ENCODE results near the gene RABGAP1L. TPM values are rescaled to one million over a fixed set of nuclear protein-coding genes. Genes with fewer than 3 reads are reported as not detected.

Gene RABGAP1L
- total and polyA plus RNA-seq, 2 of the 8 experiments (the other 6 are each of a cell fraction or from before 2014, with no cell fraction given), result 33.3 to 156 TPM

- Histone ChIP-seq H3K56ac (replicated peaks; ENCODE audit: insufficient read length, low read depth, low read length) (no peak overlapping the region), H4K8ac (ENCODE audit: extremely low read depth, insufficient read depth, low read length) (no peak overlapping the region), H3K14ac (ENCODE audit: insufficient read length) (no peak overlapping the region), H3K79me2 (ENCODE audit: control insufficient read depth in 1 of 2, insufficient read depth in 2 of 2, low read length in 2 of 2) (no peaks in the 10 kb centered on the region), H3K4me1 (replicated peaks in 1 of 4; ENCODE audit: control insufficient read depth in 3 of 4, insufficient read depth in 4 of 4, low read length in 3 of 4) (peaks cover 0 to 2% (median 0%) of the 10 kb centered on the region in 4 experiments; a peak in 1 of 7 replicates), H2BK20ac (ENCODE audit: low read length) (no peak overlapping the region), H3K79me1 (ENCODE audit: low read depth, low read length) (no peaks in the 10 kb centered on the region), H3K18ac (ENCODE audit: extremely low read depth, low read length) (no peak overlapping the region), H3K23ac (ENCODE audit: insufficient read length) (no peak overlapping the region), H3K9ac (replicated peaks in 1 of 4; ENCODE audit: extremely low read depth in 1 of 4, low read depth in 3 of 4, low read length in 3 of 4) (no peak overlapping the region), H3K4me3 (ENCODE audit: extremely low read depth in 1 of 4, insufficient read depth in 2 of 4, low read depth in 3 of 4, low read length in 4 of 4) (no peak overlapping the region), H2BK120ac (replicated peaks; ENCODE audit: low read depth, low read length) (no peak overlapping the region), H2BK5ac (ENCODE audit: low read depth, low read length) (no peak overlapping the region), H2AK5ac (ENCODE audit: low read depth, low read length) (no peak overlapping the region), H4K5ac (ENCODE audit: insufficient read length, low read depth, low read length) (no peak overlapping the region), H3K9me3 (ENCODE audit: insufficient read depth in 2 of 2, low read depth in 1 of 2, low read length in 1 of 2) (no peaks in the 10 kb centered on the region), H3K23me2 (ENCODE audit: low read depth, low read length) (no peaks in the 10 kb centered on the region), H2AFZ (ENCODE audit: low read length) (no peak overlapping the region), H2BK15ac (ENCODE audit: low read length) (no peak overlapping the region), H3K36me3 (ENCODE audit: control insufficient read depth in 2 of 4, insufficient read depth in 4 of 4, low read length in 3 of 4) (no peaks in the 10 kb centered on the region), H3K4me2 (ENCODE audit: insufficient read depth in 1 of 2, low read depth in 2 of 2, low read length in 2 of 2) (no peak overlapping the region), H2BK12ac (ENCODE audit: low read depth, low read length) (no peak overlapping the region), H4K91ac (replicated peaks; ENCODE audit: insufficient read length, low read length) (no peak overlapping the region), H3K4ac (replicated peaks; ENCODE audit: insufficient read length, low read depth, low read length) (no peak overlapping the region), H3K27me3 (replicated peaks in 1 of 4; ENCODE audit: control insufficient read depth in 3 of 4, extremely low read depth in 1 of 4, insufficient read depth in 3 of 4, low read length in 3 of 4) (no peaks in the 10 kb centered on the region), H3K27ac (ENCODE audit: low read depth, low read length) (no peak overlapping the region), H4K20me1 (replicated peaks in 1 of 2; ENCODE audit: control insufficient read depth in 1 of 2, insufficient read depth in 2 of 2, low read length in 2 of 2) (no peaks in the 10 kb centered on the region)
- FAIRE-seq (no peak), DNase-seq (ENCODE audit: low read depth in 1 of 2, low spot score in 2 of 2) (no peak)
- ChIA-PET CTCF (ENCODE audit: partially characterized antibody) (interaction anchor here (1.2 to 2.1 kb wide), 2 partner anchors 13 to 16 kb away, joined by 4 to 8 read pairs; no protein-coding TSS in a partner anchor), POLR2A (ENCODE audit: partially characterized antibody) (no interaction called here)
- 94% methylated on average over 2 of the region's 2 CpGs; no CpG with 5 or more reads in 1 of the 2 experiments for WGBS, 2 experiments (ENCODE audit: extremely low coverage in 1 of 2, insufficient coverage in 1 of 2, insufficient read length in 1 of 2, insufficient replicate concordance in 2 of 2, low coverage in 1 of 2, low lambda C conversion rate in 2 of 2, missing lambda C conversion rate in 1 of 2)
- TF ChIP-seq KDM4A (IDR thresholded peaks at IDR 0.05; ENCODE audit: low read depth, low read length, severe bottlenecking), result no peak
These were observed 306.5 kb downstream of the RABGAP1L start for GRCh38 chr1:174465855-174466254.

Measured in H1 (cell line).